Measurements from ENCODE around the gene EVA1A.
A peak's percentile ranks its signal among the peaks of the same experiment; 100 is the strongest.

EVA1A gene, protein sequence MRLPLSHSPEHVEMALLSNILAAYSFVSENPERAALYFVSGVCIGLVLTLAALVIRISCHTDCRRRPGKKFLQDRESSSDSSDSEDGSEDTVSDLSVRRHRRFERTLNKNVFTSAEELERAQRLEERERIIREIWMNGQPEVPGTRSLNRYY

DNA sequence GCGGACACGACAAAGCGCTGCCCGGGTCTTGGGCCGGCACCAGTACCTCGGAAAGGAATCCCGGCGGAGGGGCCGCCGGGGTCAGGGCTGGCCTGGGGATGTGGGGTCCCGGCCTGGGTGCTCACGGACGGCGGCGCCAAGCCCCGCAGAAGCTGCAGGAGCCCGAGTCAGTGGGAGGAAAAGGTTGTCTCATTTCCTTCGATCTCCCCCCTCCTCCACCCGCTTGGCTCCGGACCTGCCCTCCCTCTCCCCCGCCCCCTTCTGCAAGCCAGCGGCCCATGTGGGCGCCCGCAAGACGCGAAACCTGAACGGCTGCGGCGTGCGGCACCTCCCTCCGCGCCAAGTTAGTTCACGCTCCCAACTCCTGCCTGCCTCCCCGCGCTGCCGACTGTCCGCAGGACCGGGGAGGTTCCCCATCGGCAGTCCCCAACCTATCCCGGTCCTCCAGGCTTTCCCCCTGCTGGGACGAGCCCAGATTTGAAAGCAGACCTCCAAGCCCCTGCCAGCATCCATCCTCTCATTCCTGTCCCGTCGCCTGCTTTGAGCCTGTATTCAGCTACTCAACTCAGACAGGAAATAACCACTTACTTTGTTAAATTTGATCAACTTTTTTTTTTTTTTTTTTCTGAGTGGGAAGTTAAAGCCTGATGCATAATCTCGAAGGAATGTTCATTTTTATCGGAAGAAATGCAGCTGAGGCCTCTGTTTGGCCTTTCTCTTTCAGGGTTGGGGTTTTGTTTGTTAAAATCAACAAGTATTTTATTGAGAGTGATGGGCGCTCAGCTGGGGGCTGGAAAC, at the start of gene EVA1A:
Gene EVA1A (minus strand): TSS at position 172 of the 798 bp plus-strand sequence. CDS start 42,799 bp downstream, outside the sequence.
- DNase-seq (ENCODE audit: low read depth in 2 of 3, low spot score in 1 of 3), result no peak

DNA sequence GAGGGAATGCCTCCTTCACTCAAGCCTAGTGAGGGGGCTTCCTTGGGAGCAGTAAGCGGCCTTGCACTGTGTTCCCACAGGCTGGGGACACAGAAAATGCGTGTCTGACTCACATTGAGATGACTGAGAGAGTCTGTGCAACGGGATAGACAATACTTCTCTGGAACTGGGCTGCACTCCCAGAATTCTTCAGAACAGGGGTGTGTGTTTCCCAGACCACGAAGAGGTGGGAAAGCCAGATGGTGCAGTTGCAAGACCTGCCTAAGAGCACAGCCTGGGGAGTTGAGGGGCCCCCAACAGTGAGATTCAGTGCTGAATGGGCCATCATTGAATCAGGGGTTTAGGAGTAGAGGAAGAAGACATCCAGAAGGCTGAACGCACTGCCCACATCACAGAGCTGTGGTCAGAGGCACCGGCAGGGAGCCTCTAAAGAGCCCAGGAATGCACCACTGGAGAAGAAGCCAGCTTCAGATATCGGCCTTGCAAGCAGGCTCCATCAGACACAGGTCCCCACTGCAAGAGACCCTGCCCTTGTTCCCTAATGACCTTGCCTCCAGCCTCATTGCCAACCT, 49.3 kb upstream of the EVA1A start:
- no peak for DNase-seq (ENCODE audit: low read depth in 2 of 3, low spot score in 1 of 3)

DNA sequence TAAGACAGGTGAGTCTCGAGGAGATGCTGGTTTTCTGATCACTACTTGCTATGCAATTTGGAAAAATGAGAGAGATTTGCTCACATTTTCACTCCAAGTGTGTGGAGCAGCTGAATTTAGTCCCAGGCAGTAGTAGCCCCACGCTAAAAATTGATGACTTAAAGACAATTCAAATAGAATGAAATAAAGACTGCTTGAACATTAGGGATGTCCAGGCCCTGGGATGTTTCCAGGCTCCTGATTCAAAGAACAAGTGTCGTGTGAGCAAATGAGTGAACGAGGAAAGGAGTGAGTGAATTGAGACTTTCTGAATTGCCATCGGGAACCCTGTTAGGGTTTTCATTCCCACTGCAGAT, 48.6 kb upstream of the EVA1A start:
- no peak for DNase-seq (ENCODE audit: low read depth in 2 of 3, low spot score in 1 of 3)

DNA sequence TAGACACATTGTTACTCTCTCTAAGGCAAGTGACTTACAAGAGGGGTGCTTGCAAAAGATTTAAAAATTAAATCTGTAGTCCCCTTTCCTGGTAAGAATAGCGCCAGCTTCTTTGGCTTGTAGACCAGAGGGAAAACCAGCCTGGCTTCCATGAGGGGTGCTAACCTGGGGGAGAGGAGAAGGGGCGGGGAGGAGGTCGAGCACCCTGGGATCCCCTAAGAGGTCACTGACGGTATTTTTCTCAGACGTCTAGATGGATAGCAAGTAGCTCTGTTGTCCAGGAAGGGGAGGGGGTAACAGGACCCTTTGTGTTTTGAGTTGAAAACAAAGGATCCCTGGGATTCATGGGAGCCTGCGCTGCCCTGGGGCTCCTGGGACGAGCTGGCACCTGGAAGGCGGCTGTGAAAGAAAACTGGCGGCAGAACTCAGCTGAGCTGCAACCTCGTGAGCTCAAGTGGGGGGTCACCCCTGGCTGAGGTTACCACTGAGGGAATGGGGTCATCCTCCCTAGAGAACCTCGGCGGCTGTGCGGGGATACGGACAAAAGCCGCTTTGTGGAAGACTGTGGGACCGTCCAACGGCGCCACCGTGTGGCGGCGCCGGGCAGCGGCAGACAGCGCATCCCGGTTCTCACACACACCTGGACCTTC, 48.1 kb upstream of the EVA1A start:
- DNase-seq (ENCODE audit: low read depth in 2 of 3, low spot score in 1 of 3), result peak; percentile 20 to 32 (median 26)

DNA sequence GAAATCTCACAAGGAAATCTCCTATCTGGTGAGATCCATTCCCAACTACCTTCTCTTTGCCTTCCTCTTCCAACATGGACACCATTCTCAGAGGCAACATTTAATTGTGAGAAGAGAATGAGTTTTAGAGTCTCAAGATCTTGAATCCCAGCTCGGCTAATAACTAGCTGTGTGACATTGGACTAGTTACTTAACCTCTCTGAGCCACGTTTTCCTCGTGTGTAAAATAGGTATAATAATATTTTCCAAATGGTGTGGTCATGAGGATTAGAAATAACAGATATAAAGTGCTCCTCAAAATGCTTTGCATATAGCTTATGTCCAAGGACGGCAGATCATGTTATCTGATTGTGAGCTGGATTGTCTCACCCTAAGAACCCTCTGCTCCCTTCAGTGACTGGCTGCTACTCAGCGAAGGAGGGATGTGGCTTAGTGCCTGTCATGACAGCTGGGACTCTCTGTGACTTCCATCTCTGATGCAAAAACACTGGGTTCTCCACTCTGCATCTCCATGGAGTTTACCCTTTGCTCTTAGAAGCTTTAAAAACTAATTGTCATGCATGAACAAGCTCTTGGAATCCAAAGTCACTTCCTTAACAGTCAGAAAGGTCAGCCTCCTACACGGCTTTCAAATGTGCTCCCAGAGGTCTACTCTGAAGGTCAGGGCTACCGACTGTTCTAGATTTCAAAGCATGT, 47.4 kb upstream of the EVA1A start:
- DNase-seq (ENCODE audit: low read depth in 2 of 3, low spot score in 1 of 3), result no peak

DNA sequence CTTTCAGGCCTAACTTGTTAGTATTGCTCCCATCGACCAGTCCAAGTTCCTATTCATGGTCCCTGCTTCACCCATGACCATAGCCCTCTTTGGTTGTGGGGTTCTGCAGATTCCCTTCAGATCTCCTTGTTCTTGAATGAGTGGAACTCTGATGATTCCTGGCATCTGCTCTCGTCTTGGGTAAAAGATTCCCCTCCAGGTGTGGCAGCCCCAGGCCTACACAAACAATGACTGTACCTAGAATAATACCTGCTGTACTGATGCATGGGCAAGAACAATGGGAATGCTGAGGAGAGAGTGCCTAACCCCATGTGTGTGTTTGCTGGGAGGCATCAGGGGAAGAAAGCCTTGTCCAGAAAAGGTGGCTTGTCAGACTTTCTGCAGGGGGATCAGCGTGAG, 46.7 kb upstream of the EVA1A start:
- no peak for DNase-seq (ENCODE audit: low read depth in 2 of 3, low spot score in 1 of 3)

DNA sequence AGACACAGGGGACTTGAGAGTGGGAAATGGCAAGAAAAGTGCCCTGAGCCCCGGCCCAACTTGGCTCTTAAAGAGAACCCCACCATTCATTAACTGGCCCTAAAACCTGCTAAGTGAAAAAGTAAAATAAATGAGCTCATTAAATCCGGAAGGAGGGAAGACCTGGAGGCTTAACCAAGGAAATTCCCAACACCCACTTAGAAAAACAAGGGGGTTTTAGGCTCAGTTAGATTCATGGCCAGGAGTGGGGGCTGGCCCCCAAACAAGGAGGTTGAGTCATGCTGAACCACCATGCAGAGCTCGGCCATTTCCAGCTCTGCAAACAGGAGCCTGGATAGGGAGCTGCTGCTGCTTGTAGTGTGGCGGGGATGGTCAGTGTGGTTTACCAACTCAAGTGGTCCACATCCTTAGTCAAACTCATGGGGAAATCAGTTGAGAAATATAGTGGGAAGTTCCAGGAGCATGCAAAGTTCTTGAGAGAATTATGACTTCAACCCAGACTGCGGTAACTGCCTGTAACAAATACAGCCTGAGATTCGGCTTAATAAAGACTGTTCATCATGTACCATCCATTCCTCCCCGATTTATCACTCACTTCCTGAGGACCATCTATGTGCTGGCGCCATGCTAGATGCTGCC, 46.1 kb upstream of the EVA1A start:
- DNase-seq (ENCODE audit: low read depth in 2 of 3, low spot score in 1 of 3), result no peak

DNA sequence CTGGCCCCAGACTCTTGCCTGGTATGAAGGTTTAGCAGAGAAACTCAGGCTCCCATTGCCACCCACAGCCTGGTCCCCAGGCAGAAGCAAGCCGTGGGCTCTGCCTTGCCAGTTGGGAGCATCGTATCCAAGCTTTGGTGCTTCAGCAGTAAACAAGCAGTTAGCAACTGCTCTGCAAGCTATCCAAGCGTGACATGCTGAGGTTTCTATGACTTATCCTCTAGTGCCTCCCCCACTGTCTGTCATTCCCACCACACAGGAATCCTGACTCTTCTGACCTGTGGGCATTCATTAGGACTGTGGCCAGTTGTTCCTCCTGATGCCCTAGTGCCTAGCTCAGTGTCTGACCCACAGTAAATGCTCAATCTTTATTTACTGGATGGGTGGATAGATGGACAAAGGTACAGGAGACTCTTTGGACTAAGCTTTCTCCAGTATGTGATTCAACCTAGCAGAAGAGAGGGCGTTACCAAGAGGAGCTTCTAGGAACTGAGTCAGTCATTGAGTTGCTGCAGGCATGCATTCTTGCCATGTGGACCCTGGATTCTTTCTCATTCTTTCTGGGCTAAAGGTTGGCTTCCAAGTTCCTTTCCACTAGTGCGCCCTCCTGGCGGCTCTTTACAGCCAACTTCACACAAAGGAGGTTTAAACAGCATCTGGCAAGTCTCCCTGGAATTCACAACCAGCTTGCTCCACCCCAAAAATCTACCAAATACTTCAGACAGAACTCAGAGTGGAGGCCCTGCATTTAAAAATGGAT, 45.2 kb upstream of the EVA1A start:
- no peak for DNase-seq (ENCODE audit: low read depth in 2 of 3, low spot score in 1 of 3)

DNA sequence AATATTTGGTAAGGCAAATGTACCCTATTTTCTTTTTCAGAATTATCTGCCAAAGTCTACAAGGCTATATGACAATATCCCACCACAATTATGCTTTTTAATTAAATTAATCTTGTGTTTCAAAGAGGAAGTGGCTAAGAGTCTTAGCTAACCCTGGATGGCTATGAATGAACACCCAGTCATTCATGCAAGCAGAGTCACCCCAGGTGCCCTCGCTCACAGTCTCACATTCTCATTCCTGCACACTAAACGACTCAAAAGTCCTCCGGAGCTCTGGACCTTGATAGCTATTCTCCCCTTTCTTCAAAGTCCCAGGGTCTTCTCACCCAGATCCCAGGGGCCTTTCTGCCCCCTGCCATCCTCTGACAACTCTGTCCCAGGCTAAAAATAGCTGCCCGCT, 43.7 kb upstream of the EVA1A start:
- no peak for DNase-seq (ENCODE audit: low read depth in 2 of 3, low spot score in 1 of 3)

DNA sequence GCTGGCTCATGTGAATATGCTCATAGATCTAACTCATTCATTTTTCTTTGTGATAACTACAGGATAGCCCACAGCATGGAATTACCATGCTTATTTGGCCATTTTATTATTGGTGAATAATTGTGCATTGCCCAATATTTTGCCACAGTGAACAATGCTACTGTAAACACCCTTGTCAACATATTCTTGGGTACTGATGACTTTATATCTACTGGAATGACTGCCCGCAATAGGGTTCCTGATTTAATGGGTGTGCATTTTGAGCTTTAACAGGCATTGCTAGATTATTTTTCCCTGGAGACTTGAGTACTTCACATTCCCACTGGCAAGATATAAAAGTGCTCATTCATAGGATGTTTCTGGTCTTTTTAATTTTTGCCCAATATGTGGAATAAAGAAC, 42.7 kb upstream of the EVA1A start:
- no peak for DNase-seq (ENCODE audit: low read depth in 2 of 3, low spot score in 1 of 3)

DNA sequence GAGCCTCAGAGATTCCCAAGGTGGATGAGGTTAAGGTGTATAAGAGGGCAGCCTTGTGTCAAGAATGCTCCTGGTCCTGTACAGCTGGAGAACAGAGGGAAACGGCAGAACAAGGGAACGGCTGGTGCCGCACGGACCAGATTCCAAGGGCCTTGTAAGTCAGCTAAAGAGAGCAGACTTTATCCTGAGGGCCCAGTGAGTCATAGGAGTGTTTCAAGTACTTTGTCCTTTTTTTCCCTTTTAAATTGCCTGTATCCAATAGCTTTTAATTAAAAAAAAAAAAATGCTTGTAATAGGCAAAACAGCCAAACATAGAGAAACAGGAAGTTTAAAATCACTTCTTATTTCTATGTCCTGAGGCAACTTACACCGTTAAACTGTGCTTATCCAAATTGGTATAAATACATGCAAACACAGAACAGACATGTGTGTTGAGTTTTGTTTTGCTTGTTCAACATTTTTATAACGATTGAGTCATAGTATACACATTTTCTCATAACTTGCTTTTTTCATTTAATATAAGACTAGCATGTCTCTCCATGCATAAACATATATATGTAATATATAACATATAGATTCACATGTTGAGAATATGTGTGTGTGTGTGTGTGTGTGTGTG, 42.1 kb upstream of the EVA1A start:
- no peak for DNase-seq (ENCODE audit: low read depth in 2 of 3, low spot score in 1 of 3)

DNA sequence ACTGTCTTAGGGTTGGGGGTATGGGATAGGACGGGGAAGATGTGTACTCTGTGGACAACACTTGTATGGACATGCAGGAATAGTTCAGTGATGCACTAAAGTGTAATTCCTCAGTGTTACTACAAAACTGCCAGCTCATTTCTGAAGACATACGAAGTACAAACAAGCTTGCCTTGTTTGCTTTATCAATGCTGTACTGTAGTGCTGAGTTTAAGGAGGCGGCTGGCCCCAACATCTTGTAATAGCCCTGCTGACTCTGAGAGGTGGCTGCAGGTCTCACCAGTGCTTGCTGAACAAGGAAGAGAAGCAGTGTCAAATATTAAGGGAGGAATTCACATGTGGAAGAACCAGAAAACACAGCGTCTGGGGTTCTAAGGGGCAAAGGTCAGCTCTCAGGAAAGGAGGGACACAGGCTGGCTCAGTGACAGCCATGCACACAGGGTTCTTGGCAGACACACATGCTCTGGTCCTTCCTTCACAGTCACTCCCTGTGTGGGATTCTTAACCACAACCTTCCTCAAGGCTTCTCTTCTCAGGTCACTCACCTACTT, 39.8 kb upstream of the EVA1A start:
- DNase-seq (ENCODE audit: low read depth in 2 of 3, low spot score in 1 of 3), result no peak

DNA sequence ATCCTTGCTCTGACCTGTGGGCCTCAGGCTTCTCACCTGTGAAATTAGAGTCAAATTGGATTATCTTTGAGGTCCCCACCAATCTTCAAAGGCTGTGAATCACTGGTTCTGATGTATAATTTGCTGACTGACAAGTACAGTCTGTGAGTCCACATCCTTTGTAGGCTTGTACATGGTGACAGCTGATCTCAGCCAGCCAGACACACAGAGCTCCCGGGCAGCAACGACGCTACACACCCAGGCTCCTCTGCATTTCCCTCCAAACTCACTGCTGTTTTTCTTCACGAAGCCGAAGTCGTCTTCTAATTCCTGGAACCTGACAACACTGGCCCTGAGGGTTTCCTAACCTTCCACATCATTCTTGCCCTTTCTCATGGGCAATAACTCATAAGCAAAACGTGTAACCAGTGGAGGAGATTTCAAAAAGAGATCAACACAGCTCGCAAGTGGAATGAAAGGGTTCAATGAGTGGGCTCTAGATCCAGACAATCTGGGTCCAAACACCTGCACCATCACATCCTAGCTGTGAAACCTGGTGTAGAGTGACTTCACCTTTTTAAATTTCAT, 37.9 kb upstream of the EVA1A start:
- no peak for DNase-seq (ENCODE audit: low read depth in 2 of 3, low spot score in 1 of 3)

DNA sequence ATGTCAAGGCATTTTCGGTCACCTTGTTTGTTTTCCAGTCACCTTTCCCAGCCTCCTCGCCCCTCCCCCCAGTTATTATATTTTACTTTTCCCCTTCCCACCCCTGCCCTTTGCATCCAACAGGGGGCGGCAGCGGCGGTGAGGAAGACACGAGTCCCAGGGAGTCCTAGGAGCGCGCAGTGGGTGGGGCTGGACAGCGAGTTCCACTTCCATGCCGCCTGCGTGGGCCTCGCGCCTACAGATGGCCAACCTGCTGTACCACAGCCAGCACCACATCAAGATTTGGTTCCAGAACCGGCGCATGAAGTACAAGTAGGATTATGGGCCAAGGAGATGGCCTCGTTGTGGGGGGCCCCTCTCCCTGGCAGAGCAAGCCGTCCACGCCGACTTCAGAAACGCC, 37.2 kb upstream of the EVA1A start:
- no peak for DNase-seq (ENCODE audit: low read depth in 2 of 3, low spot score in 1 of 3)

DNA sequence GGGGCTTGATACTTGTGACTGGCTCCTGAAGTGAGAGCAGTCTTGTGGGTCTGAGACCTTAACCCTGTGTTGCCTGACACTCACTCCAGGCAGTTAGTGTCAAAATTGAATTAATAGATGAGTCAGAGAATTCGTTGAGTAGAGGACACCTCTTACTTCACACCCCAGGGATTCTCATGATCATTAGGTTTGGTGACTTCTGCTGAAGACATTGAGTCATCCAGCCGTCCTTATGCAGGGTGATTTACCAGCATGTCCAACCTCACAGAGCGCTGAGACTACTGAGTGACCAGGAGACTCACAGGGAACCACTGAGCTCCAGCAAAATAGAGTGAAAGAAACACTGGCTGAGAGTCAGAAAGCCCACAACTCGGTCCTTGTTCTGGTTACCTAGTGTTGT, 36.0 kb upstream of the EVA1A start:
- DNase-seq (ENCODE audit: low read depth in 2 of 3, low spot score in 1 of 3), result no peak

DNA sequence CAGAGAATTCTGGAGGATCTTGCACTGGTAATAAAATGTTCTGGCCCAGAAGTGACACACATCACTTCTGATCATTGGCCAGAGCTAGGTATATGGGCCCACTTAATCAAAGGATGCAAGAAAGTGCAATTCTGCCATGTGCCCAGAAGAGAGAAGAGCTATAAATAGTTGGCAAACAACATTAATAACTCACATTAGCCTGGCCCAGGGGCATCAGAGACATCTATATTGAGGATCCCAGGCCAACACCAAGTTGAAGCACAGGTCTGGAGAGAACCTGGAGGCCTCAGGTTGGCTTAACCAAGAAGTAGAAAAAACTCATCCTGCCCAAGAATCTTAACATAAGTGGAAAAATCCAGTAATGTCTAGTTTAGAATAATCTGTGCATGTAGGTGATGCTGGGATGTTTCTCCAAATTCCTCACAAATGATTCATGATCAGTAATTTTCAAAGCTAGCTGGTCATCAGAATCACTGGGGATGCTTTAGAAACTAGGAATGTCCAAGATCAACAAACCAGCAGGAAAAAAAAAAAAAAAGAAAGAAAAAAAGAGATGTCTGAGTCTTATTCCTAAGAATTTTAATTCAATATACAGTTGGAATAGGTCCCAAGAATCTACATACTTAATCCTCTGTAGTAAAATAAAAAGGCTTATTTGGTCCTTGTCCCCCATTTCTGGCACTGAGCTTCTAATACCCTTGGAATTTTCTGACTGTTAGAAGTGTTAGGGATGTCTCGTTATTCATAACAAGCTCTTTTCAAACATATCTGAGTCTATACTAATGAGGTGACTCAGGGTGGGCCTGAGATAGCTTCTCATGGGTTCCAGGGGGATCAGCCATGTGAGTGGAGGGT, 35.0 kb upstream of the EVA1A start:
- DNase-seq (ENCODE audit: low read depth in 2 of 3, low spot score in 1 of 3), result no peak

DNA sequence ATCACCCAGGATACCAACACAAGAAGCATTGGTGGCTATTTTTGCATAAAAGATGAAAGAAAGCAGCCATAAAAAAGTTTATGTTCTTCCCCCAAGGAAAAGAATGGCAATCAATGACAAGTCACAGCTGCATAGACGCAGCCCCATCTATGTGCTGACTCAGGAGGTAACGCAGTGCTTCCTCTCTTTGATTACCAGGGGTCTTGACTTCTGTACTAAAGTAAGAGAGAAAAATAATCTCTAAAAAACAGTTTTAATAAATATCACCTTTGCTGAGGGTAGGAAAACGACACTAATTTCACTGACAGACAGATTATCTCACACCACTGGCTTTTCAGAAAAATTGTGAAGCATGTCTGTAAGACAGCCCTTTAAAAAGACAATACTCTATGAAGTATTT, 33.9 kb upstream of the EVA1A start:
- no peak for DNase-seq (ENCODE audit: low read depth in 2 of 3, low spot score in 1 of 3)

DNA sequence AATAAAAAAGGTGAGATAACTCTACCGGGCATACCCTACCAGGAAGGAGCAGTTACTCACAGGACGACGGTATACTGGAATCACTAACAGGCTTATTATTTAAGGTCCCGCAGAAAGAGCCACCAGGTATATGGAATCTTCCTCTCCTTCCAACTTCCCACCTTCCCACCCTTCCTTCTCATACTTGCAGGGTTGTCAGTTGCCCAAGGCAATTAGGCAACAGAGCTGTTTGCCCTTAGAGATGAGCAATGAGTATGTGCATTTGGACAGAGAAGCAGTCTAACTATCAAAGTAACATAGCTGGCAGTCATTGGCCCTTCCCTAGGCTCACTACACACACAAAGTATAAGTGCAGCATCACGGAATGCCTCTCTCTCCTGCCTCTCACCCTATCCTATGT, 32.1 kb upstream of the EVA1A start:
- DNase-seq (ENCODE audit: low read depth in 2 of 3, low spot score in 1 of 3), result no peak

Data from stimulated activated CD4-positive, alpha-beta T cell treated with anti-CD3 and anti-CD28 coated beads, Interleukin-12 subunit alpha, Interleukin-12 subunit beta, amount 100 ng/mL, for 48 hours (primary cell).